Neural cell (in vitro differentiated cells): ENCODE results near the gene CCL14. TPM values are rescaled to one million over a fixed set of nuclear protein-coding genes. Genes with fewer than 3 reads are reported as not detected.

Experiments used
- H2AFZ ChIP-seq: fragments of 200-600, 300-800 bp; sonication (generic), shearing (Covaris generic); 2 replicates; pipeline ENCODE4 v1.6.0; 2014; ENCODE audit warnings: low read depth, mild to moderate bottlenecking, antibody characterized with exemption, low read length, moderate library complexity
- H3F3A ChIP-seq: fragments of 200-600 bp; shearing (Covaris generic); 2 replicates; pipeline ENCODE4 v1.6.1; 2016; ENCODE audit warnings: mild to moderate bottlenecking, moderate library complexity, mixed read lengths, antibody characterized with exemption, low read length; ENCODE audit not compliant: insufficient read depth, poor library complexity, severe bottlenecking
- H3K27ac ChIP-seq: fragments of 200-600, 300-800 bp; sonication (generic), shearing (Covaris generic); 2 replicates; pipeline ENCODE4 v1.5.1; 2014; ENCODE audit warnings: mild to moderate bottlenecking, low read length, moderate library complexity
- H3K27me3 ChIP-seq: fragments of 300-800, 200-600 bp; sonication (generic), shearing (Covaris generic); 2 replicates; pipeline ENCODE4 v1.6.0; 2014; ENCODE audit warnings: mild to moderate bottlenecking, low read depth, low read length, moderate library complexity; ENCODE audit not compliant: insufficient read depth
- H3K36me3 ChIP-seq: fragments of 300-800, 200-600 bp; sonication (generic), shearing (Covaris generic); 2 replicates; pipeline ENCODE4 v1.5.1; 2014; ENCODE audit warnings: mild to moderate bottlenecking, antibody characterized with exemption, low read length, moderate library complexity; ENCODE audit not compliant: insufficient read depth
- H3K4me2 ChIP-seq: fragments of 300-800, 200-600 bp; sonication (generic), shearing (Covaris generic); 2 replicates; pipeline ENCODE4 v1.6.0; 2014; ENCODE audit warnings: mild to moderate bottlenecking, low read length
- H3K4me3 ChIP-seq: fragments of 300-800, 200-600 bp; sonication (generic), shearing (Covaris generic); 2 replicates; pipeline ENCODE4 v1.5.1; 2014; ENCODE audit warnings: mild to moderate bottlenecking, low read length, moderate library complexity
- H3K79me2 ChIP-seq: fragments of 200-600 bp; shearing (Covaris generic); replicated peaks from 2 replicates; pipeline ENCODE4 v1.6.0; 2014; ENCODE audit warnings: mild to moderate bottlenecking, low read length, moderate library complexity; ENCODE audit not compliant: insufficient read depth
- H3K9ac ChIP-seq: fragments of 300-800, 200-600 bp; sonication (generic), shearing (Covaris generic); 2 replicates; pipeline ENCODE4 v1.6.1; 2016; ENCODE audit warnings: mild to moderate bottlenecking, low read length, mixed read lengths
- H3K9me2 ChIP-seq: fragments of 200-600 bp; shearing (Covaris generic); 2 replicates; pipeline ENCODE4 v1.6.1; 2016; ENCODE audit warnings: mild to moderate bottlenecking, low read length, mixed read lengths; ENCODE audit not compliant: insufficient read depth
- H3K9me3 ChIP-seq: fragments of 200-600, 300-800 bp; sonication (generic), shearing (Covaris generic); 2 replicates; pipeline ENCODE4 v1.6.1; 2016; ENCODE audit warnings: mild to moderate bottlenecking, mixed run types, low read length, moderate library complexity, mixed read lengths
- H4K20me1 ChIP-seq: fragments of 200-600 bp; shearing (Covaris generic); 2 replicates; pipeline ENCODE4 v1.6.1; 2016; ENCODE audit warnings: mild to moderate bottlenecking, mixed run types; ENCODE audit not compliant: insufficient read depth
- EP300 ChIP-seq: fragments of 450-650 bp; conservative IDR thresholded peaks from 2 replicates; pipeline ENCODE4 v1.6.1; 2014; ENCODE audit warnings: antibody characterized with exemption, mild to moderate bottlenecking, moderate library complexity; ENCODE audit not compliant: poor library complexity, severe bottlenecking
- EZH2 ChIP-seq: fragments of 200-600, 300-800 bp; shearing (Covaris generic), sonication (generic); IDR thresholded peaks from 2 replicates; pipeline ENCODE4 v1.6.1; 2014; ENCODE audit warnings: antibody characterized with exemption, low read length, borderline replicate concordance, mild to moderate bottlenecking; ENCODE audit not compliant: insufficient read depth, poor library complexity, severe bottlenecking
- MXI1 ChIP-seq: fragments of 450-650 bp; conservative IDR thresholded peaks from 2 replicates; pipeline ENCODE4 v1.6.1; 2014; ENCODE audit warnings: antibody characterized with exemption, mild to moderate bottlenecking; ENCODE audit not compliant: poor library complexity, severe bottlenecking
- POLR2AphosphoS5 ChIP-seq: IDR thresholded peaks from 2 replicates; pipeline ENCODE4 v1.6.1; 2012
- RAD21 ChIP-seq: fragments of 450-650 bp; conservative IDR thresholded peaks from 2 replicates; pipeline ENCODE4 v1.6.1; 2014; ENCODE audit warnings: antibody characterized with exemption, mild to moderate bottlenecking, moderate library complexity
- SMC3 ChIP-seq: fragments of 450-650 bp; conservative IDR thresholded peaks from 2 replicates; pipeline ENCODE4 v1.6.1; 2014; ENCODE audit warnings: antibody characterized with exemption, mild to moderate bottlenecking, moderate library complexity; ENCODE audit not compliant: poor library complexity
- TAF1 ChIP-seq: IDR thresholded peaks from 2 replicates; pipeline ENCODE4 v1.6.1; 2012; ENCODE audit warnings: low read depth
- polyA plus RNA-seq: library from polyadenylated mRNA; depleted of rRNA; stranded (reverse); fragments of >200 nt; gene quantifications from 2 replicates; pipeline ENCODE4 v1.2.3, GENCODE V29; 2014
- TF ChIP-seq, protein P1 (sequence below): fragments of 450-650 bp; IDR thresholded peaks from 2 replicates; pipeline ENCODE4 v1.5.1; 2014; ENCODE audit warnings: antibody characterized with exemption, mild to moderate bottlenecking, moderate library complexity; ENCODE audit not compliant: poor library complexity, severe bottlenecking
- TF ChIP-seq, protein P2 (sequence below): IDR thresholded peaks from 2 replicates; pipeline ENCODE4 v1.6.1; 2012; ENCODE audit warnings: borderline replicate concordance

CCL14 gene
- polyA plus RNA-seq, 1 donor from 2014 or later: not detected

DNA sequence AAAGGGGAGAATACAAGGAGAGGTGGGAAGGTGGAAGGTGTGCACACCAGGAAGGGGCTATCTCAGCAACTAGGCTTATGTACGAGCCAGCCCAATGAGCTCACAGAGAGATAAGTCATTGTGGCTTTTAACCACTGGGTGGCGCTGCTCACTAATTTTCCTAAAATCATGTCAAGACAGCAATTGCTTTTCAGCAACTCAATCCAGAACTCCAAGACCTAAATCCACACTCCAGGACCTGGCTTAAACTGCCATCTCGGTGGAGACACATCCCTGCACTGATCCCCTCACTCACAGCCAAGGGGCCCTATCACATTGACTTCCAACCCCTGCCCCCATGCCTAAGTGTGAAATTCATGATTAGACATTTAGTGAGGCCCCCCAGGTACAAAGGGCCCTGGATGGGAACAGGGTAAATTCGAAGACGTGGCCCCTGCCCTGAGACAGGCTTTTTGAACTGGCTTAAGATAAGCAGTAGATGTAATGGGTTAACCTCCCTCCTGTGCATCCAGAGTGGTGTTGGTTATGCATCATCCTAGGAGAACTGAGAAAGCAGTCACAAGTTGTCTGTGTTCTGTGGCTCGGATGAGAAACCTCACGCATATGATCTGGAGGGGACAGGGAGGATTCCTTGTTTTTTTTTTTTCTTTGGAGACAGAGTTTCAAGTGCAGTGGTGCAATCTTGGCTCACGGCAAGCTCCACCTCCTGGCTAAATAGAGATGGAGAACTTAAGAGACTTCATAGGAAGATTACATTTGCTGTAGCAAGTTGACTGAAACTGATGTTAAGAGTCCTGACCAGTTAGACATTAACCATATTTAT lies 16.8 kb downstream of the CCL14 start:
- TF ChIP-seq TAF1: no peak
- TF ChIP-seq RAD21: peak; percentile 95
- no peak for TF ChIP-seq POLR2AphosphoS5
- TF ChIP-seq, protein P1, sequence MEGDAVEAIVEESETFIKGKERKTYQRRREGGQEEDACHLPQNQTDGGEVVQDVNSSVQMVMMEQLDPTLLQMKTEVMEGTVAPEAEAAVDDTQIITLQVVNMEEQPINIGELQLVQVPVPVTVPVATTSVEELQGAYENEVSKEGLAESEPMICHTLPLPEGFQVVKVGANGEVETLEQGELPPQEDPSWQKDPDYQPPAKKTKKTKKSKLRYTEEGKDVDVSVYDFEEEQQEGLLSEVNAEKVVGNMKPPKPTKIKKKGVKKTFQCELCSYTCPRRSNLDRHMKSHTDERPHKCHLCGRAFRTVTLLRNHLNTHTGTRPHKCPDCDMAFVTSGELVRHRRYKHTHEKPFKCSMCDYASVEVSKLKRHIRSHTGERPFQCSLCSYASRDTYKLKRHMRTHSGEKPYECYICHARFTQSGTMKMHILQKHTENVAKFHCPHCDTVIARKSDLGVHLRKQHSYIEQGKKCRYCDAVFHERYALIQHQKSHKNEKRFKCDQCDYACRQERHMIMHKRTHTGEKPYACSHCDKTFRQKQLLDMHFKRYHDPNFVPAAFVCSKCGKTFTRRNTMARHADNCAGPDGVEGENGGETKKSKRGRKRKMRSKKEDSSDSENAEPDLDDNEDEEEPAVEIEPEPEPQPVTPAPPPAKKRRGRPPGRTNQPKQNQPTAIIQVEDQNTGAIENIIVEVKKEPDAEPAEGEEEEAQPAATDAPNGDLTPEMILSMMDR: peak; percentile 92
- TF ChIP-seq SMC3: peak; percentile 96
- peak; percentile 17 for TF ChIP-seq MXI1

DNA sequence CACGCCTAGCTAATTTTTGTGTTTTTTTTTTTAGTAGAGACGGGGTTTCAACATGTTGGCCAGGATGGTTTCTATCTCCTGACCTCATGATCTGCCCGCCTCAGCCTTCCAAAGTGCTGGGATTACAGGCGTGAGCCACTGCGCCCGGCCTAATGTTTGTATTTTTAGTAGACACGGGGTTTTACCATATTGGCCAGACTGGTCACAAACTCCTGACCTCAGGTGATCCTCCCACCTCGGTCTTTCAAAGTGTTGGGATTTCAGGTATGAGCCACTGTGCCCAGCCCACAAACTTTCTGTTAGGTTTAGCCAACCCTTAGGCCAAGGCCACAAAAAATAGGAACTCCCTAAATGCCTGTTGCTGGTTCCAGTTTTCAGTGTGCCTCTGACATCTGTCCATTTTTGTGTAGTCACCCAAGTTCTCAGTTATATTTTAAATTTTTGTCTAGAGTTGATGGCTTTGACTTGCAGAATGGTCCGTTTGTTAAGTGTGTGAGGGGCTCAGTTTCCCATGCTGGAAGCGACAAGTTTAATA lies 17.9 kb downstream of the CCL14 start:
- Histone ChIP-seq H3K27ac (no peak overlapping the region), H3K9me2 (no peaks in the 10 kb centered on the region), H3F3A (no peaks in the 10 kb centered on the region), H3K9me3 (no peaks in the 10 kb centered on the region), H2AFZ (no peak overlapping the region), H3K4me2 (no peak overlapping the region), H4K20me1 (no peaks in the 10 kb centered on the region), H3K9ac (no peak overlapping the region), H3K36me3 (no peaks in the 10 kb centered on the region), H3K79me2 (no peaks in the 10 kb centered on the region), H3K4me3 (no peak overlapping the region), H3K27me3 (no peaks in the 10 kb centered on the region)
- TF ChIP-seq SMC3 (no peak), EZH2 (no peak), POLR2AphosphoS5 (no peak), TAF1 (no peak), MXI1 (no peak), RAD21 (no peak), EP300 (no peak)
- TF ChIP-seq, protein P1: no peak
- TF ChIP-seq, protein P2, sequence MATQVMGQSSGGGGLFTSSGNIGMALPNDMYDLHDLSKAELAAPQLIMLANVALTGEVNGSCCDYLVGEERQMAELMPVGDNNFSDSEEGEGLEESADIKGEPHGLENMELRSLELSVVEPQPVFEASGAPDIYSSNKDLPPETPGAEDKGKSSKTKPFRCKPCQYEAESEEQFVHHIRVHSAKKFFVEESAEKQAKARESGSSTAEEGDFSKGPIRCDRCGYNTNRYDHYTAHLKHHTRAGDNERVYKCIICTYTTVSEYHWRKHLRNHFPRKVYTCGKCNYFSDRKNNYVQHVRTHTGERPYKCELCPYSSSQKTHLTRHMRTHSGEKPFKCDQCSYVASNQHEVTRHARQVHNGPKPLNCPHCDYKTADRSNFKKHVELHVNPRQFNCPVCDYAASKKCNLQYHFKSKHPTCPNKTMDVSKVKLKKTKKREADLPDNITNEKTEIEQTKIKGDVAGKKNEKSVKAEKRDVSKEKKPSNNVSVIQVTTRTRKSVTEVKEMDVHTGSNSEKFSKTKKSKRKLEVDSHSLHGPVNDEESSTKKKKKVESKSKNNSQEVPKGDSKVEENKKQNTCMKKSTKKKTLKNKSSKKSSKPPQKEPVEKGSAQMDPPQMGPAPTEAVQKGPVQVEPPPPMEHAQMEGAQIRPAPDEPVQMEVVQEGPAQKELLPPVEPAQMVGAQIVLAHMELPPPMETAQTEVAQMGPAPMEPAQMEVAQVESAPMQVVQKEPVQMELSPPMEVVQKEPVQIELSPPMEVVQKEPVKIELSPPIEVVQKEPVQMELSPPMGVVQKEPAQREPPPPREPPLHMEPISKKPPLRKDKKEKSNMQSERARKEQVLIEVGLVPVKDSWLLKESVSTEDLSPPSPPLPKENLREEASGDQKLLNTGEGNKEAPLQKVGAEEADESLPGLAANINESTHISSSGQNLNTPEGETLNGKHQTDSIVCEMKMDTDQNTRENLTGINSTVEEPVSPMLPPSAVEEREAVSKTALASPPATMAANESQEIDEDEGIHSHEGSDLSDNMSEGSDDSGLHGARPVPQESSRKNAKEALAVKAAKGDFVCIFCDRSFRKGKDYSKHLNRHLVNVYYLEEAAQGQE: no peak

More for the DNA sequence above, 16.8 kb downstream of the CCL14 start:
- Histone ChIP-seq H2AFZ (no peak overlapping the region), H3F3A (no peaks in the 10 kb centered on the region), H3K9me3 (no peaks in the 10 kb centered on the region), H3K4me3 (no peak overlapping the region), H3K36me3 (no peaks in the 10 kb centered on the region), H4K20me1 (no peaks in the 10 kb centered on the region), H3K9ac (no peak overlapping the region), H3K4me2 (no peak overlapping the region), H3K79me2 (no peaks in the 10 kb centered on the region), H3K27me3 (no peaks in the 10 kb centered on the region), H3K27ac (no peak overlapping the region), H3K9me2 (no peaks in the 10 kb centered on the region)
